CD4-positive, alpha-beta T cell treated with Interleukin-4 for 4 hours (primary cell): ENCODE results near the gene KIF26A.

Experiments used
- DNase-seq: peaks from one replicate; pipeline ENCODE4 v3.0.0-alpha.2; 2020

Gene KIF26A

GRCh38 chr14:104101651-104102281 is 36.6 kb upstream of the KIF26A start:
- no peak for DNase-seq

GRCh38 chr14:104102282-104102914 is 36.0 kb upstream of the KIF26A start:
- no peak for DNase-seq

- no peak for DNase-seq
Observed at GRCh38 chr14:104103061-104103445, 35.3 kb upstream of the KIF26A start.

- DNase-seq: no peak
Observed at GRCh38 chr14:104103446-104104075, 34.8 kb upstream of the KIF26A start.

GRCh38 chr14:104104076-104104901 is 34.1 kb upstream of the KIF26A start:
- DNase-seq: no peak

- no peak for DNase-seq
Observed at GRCh38 chr14:104105071-104105821, 33.1 kb upstream of the KIF26A start.

GRCh38 chr14:104105822-104106470 is 32.4 kb upstream of the KIF26A start:
- DNase-seq: no peak

- DNase-seq: no peak
Observed at GRCh38 chr14:104106471-104106991, 31.9 kb upstream of the KIF26A start.

- DNase-seq: no peak
Observed at GRCh38 chr14:104107101-104107581, 31.2 kb upstream of the KIF26A start.

- no peak for DNase-seq
Observed at GRCh38 chr14:104107611-104108569, 30.5 kb upstream of the KIF26A start.

GRCh38 chr14:104108570-104109541 is 29.5 kb upstream of the KIF26A start:
- no peak for DNase-seq

GRCh38 chr14:104109731-104110361 is 28.5 kb upstream of the KIF26A start:
- DNase-seq: no peak

- DNase-seq: no peak
Observed at GRCh38 chr14:104110491-104111209, 27.7 kb upstream of the KIF26A start.

- no peak for DNase-seq
Observed at GRCh38 chr14:104111301-104112112, 26.9 kb upstream of the KIF26A start.

GRCh38 chr14:104112113-104112505 is 26.3 kb upstream of the KIF26A start:
- no peak for DNase-seq

GRCh38 chr14:104112609-104113571 is 25.5 kb upstream of the KIF26A start:
- DNase-seq: no peak
